ENCODE results near the gene ATRNL1.

GRCh38 chr10:115441907-115442545 is 348.9 kb downstream of the ATRNL1 start:
- TF ChIP-seq CTCF (IDR thresholded peaks at IDR 0.05; ENCODE audit: low read length), result peak; percentile 24
- TF ChIP-seq EZH2 (optimal IDR thresholded peaks at IDR 0.05; ENCODE audit: low read depth, low read length), result no peak

Data from MM.1S (cell line).